OCI-LY7 (cell line): ENCODE measurements around the gene TMEM14C. TPM values are rescaled to one million over a fixed set of nuclear protein-coding genes. Genes with fewer than 3 reads are reported as not detected.
"Not testable (repeated sequence)": the region's sequence is repeated elsewhere in the genome, so short reads cannot be mapped to it uniquely, and the experiment has no call there.

Experiments
- BruUV-seq: library from RNA; stranded (reverse); fragments of 400-500 nt; replicated peaks from 2 replicates; lab custom pipeline; 2021; lab: Mats Ljungman, UMichigan
- CTCF ChIA-PET: fragments of 300-600 bp; sonication (Branson Sonifier 250); formaldehyde crosslinking; loops from one replicate; lab custom pipeline; 2022; ENCODE audit warnings: antibody characterized with exemption; ENCODE audit not compliant: unreplicated experiment; lab: Charles Lee
- POLR2A ChIA-PET: fragments of 300-600 bp; sonication (Branson Sonifier 250); formaldehyde crosslinking; loops from one replicate; lab custom pipeline; 2022; ENCODE audit warnings: antibody characterized with exemption; lab: Charles Lee
- DNase-seq: peaks from one replicate; pipeline ENCODE4 v3.0.0-alpha.2; 2015; ENCODE audit warnings: low spot score
- H2AFZ ChIP-seq: fragments of 200-600 bp; sonication (generic), shearing (Covaris generic); 2 replicates; pipeline ENCODE4 v1.6.1; 2014; ENCODE audit warnings: mild to moderate bottlenecking, antibody characterized with exemption, low read length, moderate library complexity
- H3K27ac ChIP-seq: fragments of 200-600 bp; sonication (generic); 2 replicates; pipeline ENCODE4 v1.5.1; 2014; ENCODE audit warnings: mixed run types, low read depth, mild to moderate bottlenecking, moderate library complexity, low read length, inconsistent platforms; ENCODE audit not compliant: poor library complexity, severe bottlenecking
- H3K36me3 ChIP-seq: fragments of 200-600 bp; sonication (generic); 2 replicates; pipeline ENCODE4 v1.6.1; 2014; ENCODE audit warnings: mild to moderate bottlenecking, antibody characterized with exemption, low read length, moderate library complexity, mixed read lengths; ENCODE audit not compliant: insufficient read depth
- H3K4me1 ChIP-seq: fragments of 200-600 bp; sonication (generic); 2 replicates; pipeline ENCODE4 v1.5.1; 2014; ENCODE audit warnings: mild to moderate bottlenecking, low read length; ENCODE audit not compliant: insufficient read depth, poor library complexity, severe bottlenecking
- H3K4me2 ChIP-seq: fragments of 200-600 bp; sonication (generic); 2 replicates; pipeline ENCODE4 v1.6.1; 2014; ENCODE audit warnings: mild to moderate bottlenecking, low read length
- H3K4me3 ChIP-seq: fragments of 200-600 bp; sonication (generic); 2 replicates; pipeline ENCODE4 v1.5.1; 2014; ENCODE audit warnings: mild to moderate bottlenecking, low read depth, low read length; ENCODE audit not compliant: poor library complexity, severe bottlenecking
- H3K79me2 ChIP-seq: fragments of 200-600 bp; sonication (generic); 2 replicates; pipeline ENCODE4 v1.6.1; 2016; ENCODE audit warnings: low read depth, mild to moderate bottlenecking, low read length, moderate library complexity, mixed read lengths; ENCODE audit not compliant: insufficient read depth
- H3K9me2 ChIP-seq: fragments of 200-600 bp; sonication (generic); 2 replicates; pipeline ENCODE4 v1.6.1; 2016; ENCODE audit warnings: mild to moderate bottlenecking, low read length, mixed read lengths; ENCODE audit not compliant: insufficient read depth
- H3K9me3 ChIP-seq: fragments of 200-600 bp; sonication (generic); 2 replicates; pipeline ENCODE4 v1.6.1; 2014; ENCODE audit warnings: mild to moderate bottlenecking, mixed run types, low read length, mixed read lengths
- H4K20me1 ChIP-seq: fragments of 200-600 bp; sonication (generic); 2 replicates; pipeline ENCODE4 v1.6.1; 2014; ENCODE audit warnings: mild to moderate bottlenecking, antibody characterized with exemption, low read length, moderate library complexity, mixed read lengths; ENCODE audit not compliant: insufficient read depth
- EZH2phosphoT487 ChIP-seq: fragments of 200-600 bp; sonication (generic); IDR thresholded peaks from 2 replicates; pipeline ENCODE4 v1.6.1; 2018; ENCODE audit warnings: low read depth, borderline replicate concordance, mild to moderate bottlenecking, mixed run types, antibody characterized with exemption, low read length, moderate library complexity, mixed read lengths
- intact Hi-C: fragments of 100-400 bp; cut with micrococcal nuclease; formaldehyde crosslinking; loops from one replicate; pipeline ENCODE4 v1.10.0; 2022; ENCODE audit not compliant: unreplicated experiment
- total RNA-seq, 2 experiments: library from RNA; depleted of rRNA in 1 of 2; stranded (reverse); fragments of >200 nt in 1 of 2; shearing (Covaris generic) in 1 of 2; gene quantifications; 2 replicates each; pipeline ENCODE4 v1.2.3, GENCODE V29; 2014 to 2022
- TF ChIP-seq, protein P1 (sequence below): fragments of 200-600 bp; sonication (generic); conservative IDR thresholded peaks from 2 replicates; pipeline ENCODE4 v1.5.1; 2014; ENCODE audit warnings: mild to moderate bottlenecking, antibody characterized with exemption, low read length, moderate library complexity, mixed read lengths

TMEM14C gene
- total RNA-seq, 2 experiments from 2014 or later: 33.9 to 40.2 TPM

GRCh38 chr6:10740061-10740460, 17.2 kb downstream of the TMEM14C start:
- DNase-seq: no peak
- H3K4me3 ChIP-seq: no peak overlapping the region
- H3K4me2 ChIP-seq: no peak overlapping the region
- ChIA-PET POLR2A (interaction anchor here (1.0 kb wide), 1 partner anchor 9 kb away, joined by 4 read pairs; no protein-coding TSS in a partner anchor), CTCF (no interaction called here)
- TF ChIP-seq EZH2phosphoT487: no peak
- TF ChIP-seq, protein P1, sequence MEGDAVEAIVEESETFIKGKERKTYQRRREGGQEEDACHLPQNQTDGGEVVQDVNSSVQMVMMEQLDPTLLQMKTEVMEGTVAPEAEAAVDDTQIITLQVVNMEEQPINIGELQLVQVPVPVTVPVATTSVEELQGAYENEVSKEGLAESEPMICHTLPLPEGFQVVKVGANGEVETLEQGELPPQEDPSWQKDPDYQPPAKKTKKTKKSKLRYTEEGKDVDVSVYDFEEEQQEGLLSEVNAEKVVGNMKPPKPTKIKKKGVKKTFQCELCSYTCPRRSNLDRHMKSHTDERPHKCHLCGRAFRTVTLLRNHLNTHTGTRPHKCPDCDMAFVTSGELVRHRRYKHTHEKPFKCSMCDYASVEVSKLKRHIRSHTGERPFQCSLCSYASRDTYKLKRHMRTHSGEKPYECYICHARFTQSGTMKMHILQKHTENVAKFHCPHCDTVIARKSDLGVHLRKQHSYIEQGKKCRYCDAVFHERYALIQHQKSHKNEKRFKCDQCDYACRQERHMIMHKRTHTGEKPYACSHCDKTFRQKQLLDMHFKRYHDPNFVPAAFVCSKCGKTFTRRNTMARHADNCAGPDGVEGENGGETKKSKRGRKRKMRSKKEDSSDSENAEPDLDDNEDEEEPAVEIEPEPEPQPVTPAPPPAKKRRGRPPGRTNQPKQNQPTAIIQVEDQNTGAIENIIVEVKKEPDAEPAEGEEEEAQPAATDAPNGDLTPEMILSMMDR: no peak
- intact Hi-C loops: no loop called here
- H2AFZ ChIP-seq: no peak overlapping the region
- H3K9me2 ChIP-seq: no peaks in the 10 kb centered on the region
- no peaks in the 10 kb centered on the region for H3K79me2 ChIP-seq
- no peaks in the 10 kb centered on the region for H3K4me1 ChIP-seq
- no peak overlapping the region for H3K27ac ChIP-seq
- H3K9me3 ChIP-seq: no peaks in the 10 kb centered on the region
- no peaks in the 10 kb centered on the region for H4K20me1 ChIP-seq
- H3K36me3 ChIP-seq: no peaks in the 10 kb centered on the region
- no TSS peak for BruUV-seq

DNA sequence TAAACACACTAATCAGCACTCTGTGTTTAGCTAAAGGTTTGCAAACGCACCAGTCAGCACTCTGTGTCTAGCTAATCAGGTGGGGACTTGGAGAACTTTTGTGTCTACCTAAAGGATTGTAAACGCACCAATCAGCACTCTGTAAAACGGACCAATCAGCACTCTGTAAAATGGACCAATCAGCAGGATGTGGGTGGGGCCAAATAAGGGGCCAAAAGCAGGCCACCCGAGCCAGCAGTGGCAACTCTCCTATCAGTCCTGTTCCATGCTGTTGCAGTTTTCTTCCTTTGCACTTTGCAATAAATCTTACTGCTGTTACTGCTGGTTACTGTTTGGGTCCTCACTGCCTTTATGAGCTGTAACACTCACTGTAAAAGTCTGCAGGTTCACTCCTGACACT, 18.8 kb downstream of the TMEM14C start:
- H3K4me3 ChIP-seq, H3K36me3 ChIP-seq, POLR2A ChIA-PET, H3K79me2 ChIP-seq, H3K9me3 ChIP-seq, H3K4me2 ChIP-seq, BruUV-seq, CTCF ChIA-PET, intact Hi-C loops, H4K20me1 ChIP-seq, H3K9me2 ChIP-seq, H3K27ac ChIP-seq, DNase-seq, H2AFZ ChIP-seq, H3K4me1 ChIP-seq: not testable (repeated sequence)

DNA sequence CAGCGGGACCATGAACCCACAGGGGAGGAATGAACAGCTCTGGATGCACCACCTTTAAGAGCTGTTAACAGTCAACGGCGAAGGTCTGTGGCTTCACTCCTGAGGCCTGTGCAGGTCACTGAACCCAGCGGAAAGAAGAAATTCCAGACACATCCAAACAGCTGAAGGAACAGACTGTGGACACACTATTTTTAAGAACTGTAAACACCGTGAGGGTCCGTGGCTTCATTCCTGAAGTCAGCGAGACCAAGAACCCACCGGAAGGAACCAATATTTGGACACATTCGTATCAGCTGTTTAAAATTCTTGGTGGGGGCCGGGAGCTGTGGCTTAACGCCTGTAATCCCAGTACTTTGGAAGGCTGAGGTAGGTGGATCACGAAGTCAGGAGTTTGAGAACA, 19.4 kb downstream of the TMEM14C start:
- POLR2A ChIA-PET: no interaction called here
- Histone ChIP-seq H3K9me3 (no peaks in the 10 kb centered on the region), H3K9me2 (no peaks in the 10 kb centered on the region), H4K20me1 (no peaks in the 10 kb centered on the region), H2AFZ (no peak overlapping the region), H3K4me1 (peaks cover 11% of the 10 kb centered on the region), H3K27ac (no peak overlapping the region), H3K4me3 (no peak overlapping the region), H3K36me3 (no peaks in the 10 kb centered on the region), H3K4me2 (no peak overlapping the region), H3K79me2 (peaks cover 4% of the 10 kb centered on the region; the same call in 1 of the 2 replicates)
- intact Hi-C loops: no loop called here
- TF ChIP-seq, protein P1: no peak
- no peak for TF ChIP-seq EZH2phosphoT487
- DNase-seq: no peak
- CTCF ChIA-PET: no interaction called here
- no TSS peak for BruUV-seq
